ENCODE measurements around the gene PIM1. TPM values are rescaled to one million over a fixed set of nuclear protein-coding genes. Genes with fewer than 3 reads are reported as not detected.
A peak's percentile ranks its signal among the peaks of the same experiment; 100 is the strongest.

Gene PIM1
- total RNA-seq, 2 donors from 2014 or later: 334 to 429 TPM

DNA sequence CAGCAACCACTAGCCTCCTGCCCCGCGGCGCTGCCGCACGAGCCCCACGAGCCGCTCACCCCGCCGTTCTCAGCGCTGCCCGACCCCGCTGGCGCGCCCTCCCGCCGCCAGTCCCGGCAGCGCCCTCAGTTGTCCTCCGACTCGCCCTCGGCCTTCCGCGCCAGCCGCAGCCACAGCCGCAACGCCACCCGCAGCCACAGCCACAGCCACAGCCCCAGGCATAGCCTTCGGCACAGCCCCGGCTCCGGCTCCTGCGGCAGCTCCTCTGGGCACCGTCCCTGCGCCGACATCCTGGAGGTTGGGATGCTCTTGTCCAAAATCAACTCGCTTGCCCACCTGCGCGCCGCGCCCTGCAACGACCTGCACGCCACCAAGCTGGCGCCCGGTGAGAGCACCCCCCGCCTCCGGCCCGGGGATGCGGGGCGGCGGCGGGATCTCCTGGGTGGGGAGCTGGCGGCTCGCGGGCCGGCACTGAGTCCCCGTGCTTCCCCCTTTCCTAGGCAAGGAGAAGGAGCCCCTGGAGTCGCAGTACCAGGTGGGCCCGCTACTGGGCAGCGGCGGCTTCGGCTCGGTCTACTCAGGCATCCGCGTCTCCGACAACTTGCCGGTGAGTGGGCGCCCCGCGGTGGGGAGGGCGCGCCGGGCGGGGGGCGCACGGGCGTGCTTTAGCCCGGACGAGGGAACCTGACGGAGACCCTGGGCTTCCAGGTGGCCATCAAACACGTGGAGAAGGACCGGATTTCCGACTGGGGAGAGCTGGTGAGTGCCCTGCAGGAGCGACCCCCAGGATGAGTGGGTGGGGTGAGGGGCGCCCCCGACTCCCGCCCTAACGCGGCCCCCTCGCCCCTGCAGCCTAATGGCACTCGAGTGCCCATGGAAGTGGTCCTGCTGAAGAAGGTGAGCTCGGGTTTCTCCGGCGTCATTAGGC, 585 bp downstream of the PIM1 start:
- peak overlapping the region; percentile 99 for H3K27ac Mint-ChIP-seq
- peaks cover 40 to 47% of the 10 kb centered on the region in 2 donors for H3K36me3 Mint-ChIP-seq (ENCODE audit: insufficient read depth in 2 of 2)
- no peaks in the 10 kb centered on the region for H3K9me3 Mint-ChIP-seq
- H3K4me1 Mint-ChIP-seq (ENCODE audit: low read depth): peaks cover 45% of the 10 kb centered on the region
- H3K27me3 Mint-ChIP-seq (ENCODE audit: low read depth): no peaks in the 10 kb centered on the region
- DNase-seq (peak; percentile 63 to 65), ATAC-seq (replicated peaks in 1 of 2) (no peak)
- H3K4me3 Mint-ChIP-seq: peak overlapping the region; percentile 89 to 98

DNA sequence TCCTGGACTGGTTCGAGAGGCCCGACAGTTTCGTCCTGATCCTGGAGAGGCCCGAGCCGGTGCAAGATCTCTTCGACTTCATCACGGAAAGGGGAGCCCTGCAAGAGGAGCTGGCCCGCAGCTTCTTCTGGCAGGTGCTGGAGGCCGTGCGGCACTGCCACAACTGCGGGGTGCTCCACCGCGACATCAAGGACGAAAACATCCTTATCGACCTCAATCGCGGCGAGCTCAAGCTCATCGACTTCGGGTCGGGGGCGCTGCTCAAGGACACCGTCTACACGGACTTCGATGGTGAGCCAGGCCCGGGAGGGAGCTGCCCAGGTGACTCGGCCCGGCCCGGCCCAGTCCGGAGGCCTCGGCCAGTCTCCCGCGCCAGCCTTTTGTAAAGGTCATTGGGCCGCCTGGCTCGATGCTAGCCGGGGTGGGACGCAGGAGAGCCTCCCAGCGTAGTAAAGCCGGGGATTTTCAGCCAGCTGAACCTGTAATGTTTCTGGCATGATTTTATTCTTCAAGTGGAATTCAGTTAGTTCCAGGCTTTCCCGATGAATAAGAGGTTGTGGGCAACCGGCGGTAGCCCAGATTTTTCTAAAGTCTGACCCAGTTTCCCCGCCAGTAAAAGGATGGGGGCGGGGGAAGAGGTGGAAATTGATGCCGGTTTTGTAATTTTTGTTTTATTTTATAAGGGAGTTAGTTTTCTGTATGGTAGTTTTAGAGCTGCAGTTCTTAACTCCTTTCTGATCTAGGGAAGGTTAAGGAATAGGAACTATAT, 1.4 kb downstream of the PIM1 start:
- Mint-ChIP-seq H3K4me1 (ENCODE audit: low read depth) (peaks cover 53% of the 10 kb centered on the region), H3K9me3 (no peaks in the 10 kb centered on the region), H3K27ac (peak overlapping the region; percentile 99)

DNA sequence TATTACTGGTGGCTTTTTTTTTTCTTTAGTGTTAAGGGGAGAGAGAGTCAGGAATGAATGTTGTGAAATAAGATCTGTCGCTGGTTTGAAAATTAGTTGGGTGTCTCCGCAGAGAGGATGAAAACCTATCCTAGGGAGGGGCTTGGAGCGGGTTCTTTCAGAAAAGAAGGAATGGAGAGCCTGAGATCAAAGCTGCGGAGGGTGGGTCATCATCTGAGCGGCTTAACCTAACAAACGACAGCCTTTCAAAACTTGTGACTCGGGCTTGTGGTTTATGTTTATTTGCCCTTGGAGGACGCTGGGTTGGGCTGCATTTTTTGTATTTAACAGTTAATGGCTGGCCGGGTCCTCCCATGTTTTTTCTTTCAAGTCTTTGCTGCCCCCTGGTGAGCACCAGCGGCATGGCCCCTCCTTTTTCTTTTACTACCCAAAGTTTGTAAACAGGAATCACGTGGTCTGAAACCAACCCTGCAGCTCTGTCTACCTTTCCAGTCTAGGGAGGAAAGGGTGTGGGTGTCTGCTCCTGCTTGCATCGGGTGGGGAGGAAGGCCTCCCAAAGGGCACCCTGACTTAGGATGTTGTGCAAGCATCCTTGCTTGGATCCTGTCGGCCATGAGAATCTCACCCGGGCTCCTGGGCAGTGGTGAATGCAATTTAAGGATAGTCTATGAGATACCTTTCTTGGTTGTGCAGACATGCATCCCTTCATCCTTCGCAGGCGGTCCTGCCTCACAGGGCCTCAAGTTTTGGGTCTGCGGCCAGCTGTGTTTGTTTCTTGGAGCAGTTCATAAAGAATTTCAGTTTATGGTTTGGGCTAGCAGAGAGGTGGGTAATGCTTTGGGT, 2.2 kb downstream of the PIM1 start:
- H3K4me1 Mint-ChIP-seq (ENCODE audit: low read depth): peaks cover 61% of the 10 kb centered on the region
- DNase-seq: peak; percentile 89 to 92
- H3K27me3 Mint-ChIP-seq (ENCODE audit: low read depth): no peaks in the 10 kb centered on the region

More for the DNA sequence above, 1.4 kb downstream of the PIM1 start:
- ATAC-seq (replicated peaks in 1 of 2): no peak
- DNase-seq: peak; percentile 49 to 54
- H3K27me3 Mint-ChIP-seq (ENCODE audit: low read depth): no peaks in the 10 kb centered on the region
- H3K4me3 Mint-ChIP-seq: peak overlapping the region; percentile 89 to 98
- peaks cover 40 to 54% of the 10 kb centered on the region in 2 donors for H3K36me3 Mint-ChIP-seq (ENCODE audit: insufficient read depth in 2 of 2)

DNA sequence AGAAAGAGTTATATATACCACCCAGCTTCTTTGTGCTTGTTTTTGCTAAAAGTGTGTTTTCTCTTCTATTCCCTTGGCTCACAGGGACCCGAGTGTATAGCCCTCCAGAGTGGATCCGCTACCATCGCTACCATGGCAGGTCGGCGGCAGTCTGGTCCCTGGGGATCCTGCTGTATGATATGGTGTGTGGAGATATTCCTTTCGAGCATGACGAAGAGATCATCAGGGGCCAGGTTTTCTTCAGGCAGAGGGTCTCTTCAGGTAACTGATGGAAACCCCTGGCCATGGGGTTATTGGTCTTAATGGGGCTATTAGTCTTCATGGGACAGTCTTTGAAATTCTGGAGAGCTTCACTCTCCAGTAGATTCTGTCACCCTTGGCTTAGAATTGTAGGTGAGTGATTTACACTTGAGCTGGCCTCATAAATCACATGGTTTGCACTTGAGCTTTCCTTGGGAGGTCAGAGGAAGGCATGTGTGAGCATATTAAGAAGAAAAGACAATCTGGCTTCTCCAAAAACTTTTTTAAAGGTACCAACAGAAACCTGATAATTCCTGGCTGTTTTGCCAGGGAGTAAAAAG, 3.0 kb downstream of the PIM1 start:
- Mint-ChIP-seq H3K27me3 (ENCODE audit: low read depth) (no peaks in the 10 kb centered on the region), H3K4me3 (peak overlapping the region; percentile 89 to 98), H3K4me1 (ENCODE audit: low read depth) (peaks cover 64% of the 10 kb centered on the region), H3K27ac (peak overlapping the region; percentile 99), H3K36me3 (ENCODE audit: insufficient read depth in 2 of 2) (peaks cover 41 to 57% of the 10 kb centered on the region in 2 donors), H3K9me3 (peaks cover 0 to 1% of the 10 kb centered on the region in 2 donors)
- no peak for DNase-seq
- ATAC-seq (replicated peaks in 1 of 2): no peak

More for the DNA sequence above, 2.2 kb downstream of the PIM1 start:
- Mint-ChIP-seq H3K27ac (peak overlapping the region; percentile 99), H3K9me3 (no peaks in the 10 kb centered on the region), H3K4me3 (peak overlapping the region; percentile 89 to 98), H3K36me3 (ENCODE audit: insufficient read depth in 2 of 2) (peaks cover 41 to 57% of the 10 kb centered on the region in 2 donors)
- ATAC-seq (replicated peaks in 1 of 2): peak; percentile 2 to 8

DNA sequence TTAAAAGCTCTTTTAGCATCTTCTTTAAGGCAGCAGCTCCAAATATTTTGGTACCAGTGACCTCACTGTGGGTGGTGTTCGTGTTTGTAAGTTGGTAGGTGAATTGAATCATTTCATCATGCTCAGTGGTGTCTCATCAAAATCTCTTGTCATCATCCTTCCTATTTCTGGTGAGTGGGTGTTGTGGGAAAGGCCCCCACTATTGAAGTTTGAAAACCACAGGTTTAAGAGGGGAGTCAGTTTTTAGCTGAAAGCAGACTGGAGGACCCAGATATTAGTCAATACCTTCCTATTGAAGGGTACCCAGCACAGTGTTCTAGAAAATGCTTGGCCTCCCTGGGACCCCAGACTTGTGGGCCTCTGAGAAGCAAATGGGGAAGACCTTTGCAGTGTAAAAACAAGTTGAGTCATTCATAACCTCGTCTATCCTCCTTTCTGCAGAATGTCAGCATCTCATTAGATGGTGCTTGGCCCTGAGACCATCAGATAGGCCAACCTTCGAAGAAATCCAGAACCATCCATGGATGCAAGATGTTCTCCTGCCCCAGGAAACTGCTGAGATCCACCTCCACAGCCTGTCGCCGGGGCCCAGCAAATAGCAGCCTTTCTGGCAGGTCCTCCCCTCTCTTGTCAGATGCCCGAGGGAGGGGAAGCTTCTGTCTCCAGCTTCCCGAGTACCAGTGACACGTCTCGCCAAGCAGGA, 3.7 kb downstream of the PIM1 start:
- DNase-seq (peak; percentile 63 to 70), ATAC-seq (replicated peaks in 1 of 2) (peak; percentile 25 to 31)
- Mint-ChIP-seq H3K4me1 (ENCODE audit: low read depth) (peaks cover 63% of the 10 kb centered on the region), H3K27ac (peak overlapping the region; percentile 99), H3K27me3 (ENCODE audit: low read depth) (no peaks in the 10 kb centered on the region), H3K4me3 (peak overlapping the region; percentile 89 to 98), H3K36me3 (ENCODE audit: insufficient read depth in 2 of 2) (peaks cover 41 to 57% of the 10 kb centered on the region in 2 donors), H3K9me3 (peaks cover 0 to 2% of the 10 kb centered on the region in 2 donors)

DNA sequence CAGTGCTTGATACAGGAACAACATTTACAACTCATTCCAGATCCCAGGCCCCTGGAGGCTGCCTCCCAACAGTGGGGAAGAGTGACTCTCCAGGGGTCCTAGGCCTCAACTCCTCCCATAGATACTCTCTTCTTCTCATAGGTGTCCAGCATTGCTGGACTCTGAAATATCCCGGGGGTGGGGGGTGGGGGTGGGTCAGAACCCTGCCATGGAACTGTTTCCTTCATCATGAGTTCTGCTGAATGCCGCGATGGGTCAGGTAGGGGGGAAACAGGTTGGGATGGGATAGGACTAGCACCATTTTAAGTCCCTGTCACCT, 4.2 kb downstream of the PIM1 start:
- peaks cover 61% of the 10 kb centered on the region for H3K4me1 Mint-ChIP-seq (ENCODE audit: low read depth)
- peaks cover 0 to 2% of the 10 kb centered on the region in 2 donors for H3K9me3 Mint-ChIP-seq
- no peaks in the 10 kb centered on the region for H3K27me3 Mint-ChIP-seq (ENCODE audit: low read depth)
- ATAC-seq (replicated peaks in 1 of 2) (no peak), DNase-seq (no peak)
- peak overlapping the region; percentile 89 to 98 for H3K4me3 Mint-ChIP-seq
- H3K27ac Mint-ChIP-seq: peak overlapping the region; percentile 99
- peaks cover 41 to 57% of the 10 kb centered on the region in 2 donors for H3K36me3 Mint-ChIP-seq (ENCODE audit: insufficient read depth in 2 of 2)

DNA sequence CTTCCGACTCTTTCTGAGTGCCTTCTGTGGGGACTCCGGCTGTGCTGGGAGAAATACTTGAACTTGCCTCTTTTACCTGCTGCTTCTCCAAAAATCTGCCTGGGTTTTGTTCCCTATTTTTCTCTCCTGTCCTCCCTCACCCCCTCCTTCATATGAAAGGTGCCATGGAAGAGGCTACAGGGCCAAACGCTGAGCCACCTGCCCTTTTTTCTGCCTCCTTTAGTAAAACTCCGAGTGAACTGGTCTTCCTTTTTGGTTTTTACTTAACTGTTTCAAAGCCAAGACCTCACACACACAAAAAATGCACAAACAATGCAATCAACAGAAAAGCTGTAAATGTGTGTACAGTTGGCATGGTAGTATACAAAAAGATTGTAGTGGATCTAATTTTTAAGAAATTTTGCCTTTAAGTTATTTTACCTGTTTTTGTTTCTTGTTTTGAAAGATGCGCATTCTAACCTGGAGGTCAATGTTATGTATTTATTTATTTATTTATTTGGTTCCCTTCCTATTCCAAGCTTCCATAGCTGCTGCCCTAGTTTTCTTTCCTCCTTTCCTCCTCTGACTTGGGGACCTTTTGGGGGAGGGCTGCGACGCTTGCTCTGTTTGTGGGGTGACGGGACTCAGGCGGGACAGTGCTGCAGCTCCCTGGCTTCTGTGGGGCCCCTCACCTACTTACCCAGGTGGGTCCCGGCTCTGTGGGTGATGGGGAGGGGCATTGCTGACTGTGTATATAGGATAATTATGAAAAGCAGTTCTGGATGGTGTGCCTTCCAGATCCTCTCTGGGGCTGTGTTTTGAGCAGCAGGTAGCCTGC, 4.8 kb downstream of the PIM1 start:
- H3K36me3 Mint-ChIP-seq (ENCODE audit: insufficient read depth in 2 of 2): peaks cover 39 to 57% of the 10 kb centered on the region in 2 donors
- peaks cover 60% of the 10 kb centered on the region for H3K4me1 Mint-ChIP-seq (ENCODE audit: low read depth)
- H3K27me3 Mint-ChIP-seq (ENCODE audit: low read depth): no peaks in the 10 kb centered on the region

DNA sequence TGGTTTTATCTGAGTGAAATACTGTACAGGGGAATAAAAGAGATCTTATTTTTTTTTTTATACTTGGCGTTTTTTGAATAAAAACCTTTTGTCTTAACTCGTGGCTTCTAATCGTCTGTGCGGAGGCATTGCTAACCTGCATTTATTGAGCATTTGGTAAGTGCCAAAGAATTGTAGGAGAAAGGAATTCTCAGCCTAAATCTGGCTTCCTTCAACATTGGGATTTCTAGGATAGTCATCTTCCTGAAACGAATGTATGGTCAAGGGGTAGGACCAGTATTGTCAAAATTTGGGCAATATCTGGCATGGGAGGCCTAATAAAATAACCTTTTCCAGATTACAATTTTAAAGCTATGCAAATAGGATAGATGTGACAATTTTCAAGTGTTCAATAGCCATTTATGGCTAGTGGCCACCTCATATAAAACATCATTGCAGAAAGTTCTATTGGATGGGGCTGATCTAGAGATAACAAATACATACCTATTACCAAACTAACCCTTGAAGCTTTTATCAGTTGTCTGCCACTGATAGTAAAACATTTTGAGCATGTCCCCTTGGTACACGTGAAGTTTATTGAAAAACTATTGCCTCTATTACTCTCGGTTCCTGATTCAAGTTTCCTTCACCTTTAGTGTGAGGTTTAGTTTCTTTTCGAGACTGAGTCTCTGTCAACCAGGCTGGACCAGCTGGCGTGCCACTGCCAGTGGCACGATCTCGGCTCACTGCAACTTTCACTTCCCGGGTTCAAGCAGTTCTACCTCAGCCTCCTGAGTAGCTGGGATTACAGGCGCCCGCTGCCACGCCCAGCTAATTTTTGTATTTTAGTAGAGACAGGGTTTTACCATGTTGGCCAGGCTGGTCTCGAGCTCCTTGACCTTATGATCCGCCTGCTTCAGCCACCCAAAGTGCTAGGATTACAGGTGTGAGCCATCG, 5.6 kb downstream of the PIM1 start:
- peak overlapping the region; percentile 89 to 98 for H3K4me3 Mint-ChIP-seq
- H3K4me1 Mint-ChIP-seq (ENCODE audit: low read depth): peaks cover 69% of the 10 kb centered on the region
- no peak for DNase-seq
- H3K36me3 Mint-ChIP-seq (ENCODE audit: insufficient read depth in 2 of 2): peaks cover 39 to 57% of the 10 kb centered on the region in 2 donors
- peaks cover 0 to 2% of the 10 kb centered on the region in 2 donors for H3K9me3 Mint-ChIP-seq
- H3K27ac Mint-ChIP-seq: peak overlapping the region; percentile 99
- H3K27me3 Mint-ChIP-seq (ENCODE audit: low read depth): no peaks in the 10 kb centered on the region
- no peak for ATAC-seq (replicated peaks in 1 of 2)

More for the DNA sequence above, 4.8 kb downstream of the PIM1 start:
- peaks cover 0 to 2% of the 10 kb centered on the region in 2 donors for H3K9me3 Mint-ChIP-seq
- ATAC-seq (replicated peaks in 1 of 2): no peak
- DNase-seq: no peak
- H3K27ac Mint-ChIP-seq: peak overlapping the region; percentile 99
- peak overlapping the region; percentile 89 to 98 for H3K4me3 Mint-ChIP-seq

DNA sequence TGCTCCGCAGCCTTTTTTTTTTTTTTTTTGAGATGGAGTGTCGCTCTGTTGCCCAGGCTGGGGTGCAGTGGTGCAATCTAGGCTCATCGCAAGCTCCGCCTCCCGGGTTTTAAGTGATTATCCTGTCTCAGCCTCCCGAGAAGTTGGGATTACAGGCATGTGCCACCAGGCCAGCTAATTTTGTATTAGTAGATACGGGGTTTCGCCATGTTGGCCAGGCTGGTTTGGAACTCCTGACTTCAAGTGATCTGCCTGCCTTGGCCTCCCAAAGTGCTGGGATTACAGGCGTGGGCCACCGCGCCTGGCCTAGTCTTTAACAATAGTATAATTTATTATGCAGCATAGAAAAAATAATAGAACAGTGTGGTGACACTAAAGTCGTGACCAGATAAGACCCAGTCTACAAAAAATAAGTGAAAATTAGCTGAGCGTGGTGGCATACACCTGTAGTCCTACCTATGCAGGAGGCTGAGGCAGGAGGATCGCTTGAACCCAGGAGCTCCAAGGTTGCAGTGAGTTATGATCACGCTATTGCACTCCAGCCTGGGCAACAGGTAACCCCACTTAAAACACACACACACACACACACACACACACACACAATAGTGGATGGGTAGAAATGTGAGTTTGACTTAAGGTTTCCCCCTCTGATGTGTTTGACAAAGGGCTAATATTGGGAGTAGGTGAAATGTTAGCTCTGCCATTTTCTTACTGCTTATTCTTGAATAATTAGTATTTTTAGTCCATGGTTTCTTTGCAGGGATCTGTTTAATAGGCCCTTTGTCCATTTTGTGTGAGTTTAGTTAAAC, 6.5 kb downstream of the PIM1 start:
- no peak for ATAC-seq (replicated peaks in 1 of 2)
- H3K4me1 Mint-ChIP-seq (ENCODE audit: low read depth): peaks cover 78% of the 10 kb centered on the region
- no peaks in the 10 kb centered on the region for H3K27me3 Mint-ChIP-seq (ENCODE audit: low read depth)
- no peak overlapping the region for H3K27ac Mint-ChIP-seq
- peaks cover 36 to 50% of the 10 kb centered on the region in 2 donors for H3K36me3 Mint-ChIP-seq (ENCODE audit: insufficient read depth in 2 of 2)
- H3K4me3 Mint-ChIP-seq: peak overlapping the region; percentile 89 to 98
- DNase-seq: no peak
- peaks cover 0 to 2% of the 10 kb centered on the region in 2 donors for H3K9me3 Mint-ChIP-seq

All from activated T-cell treated with anti-CD3 and anti-CD28 coated beads, Interleukin-2, amount 50 U/mL, for 72 hours (primary cell).